Aorta (tissue), 5 donors: ENCODE data around the gene RUNX2. TPM values are rescaled to one million over a fixed set of nuclear protein-coding genes. Genes with fewer than 3 reads are reported as not detected.

Source experiments
- ATAC-seq: fragments of 200-7000 bp; cut with Tn5 transposase; one replicate; pipeline ENCODE4 v1.9.1; 2022; ENCODE audit warnings: moderate library complexity; ENCODE audit not compliant: low FRiP score
- DNase-seq, 2 donors: peaks; one replicate each; pipeline ENCODE4 v3.0.0-alpha.2; 2020
- H3K27ac ChIP-seq, 2 donors: one replicate each; pipeline ENCODE4 v1.5.1; 2013; ENCODE audit warnings: low read length in 2 of 2, mild to moderate bottlenecking in 2 of 2, moderate library complexity in 2 of 2, control low read depth in 1 of 2, inconsistent platforms in 1 of 2, low read depth in 1 of 2
- H3K27me3 ChIP-seq, 2 donors: one replicate each; pipeline ENCODE4 v1.6.1; 2013; ENCODE audit warnings: control low read depth in 1 of 2, low read length in 1 of 2, mild to moderate bottlenecking in 1 of 2, moderate library complexity in 1 of 2; ENCODE audit not compliant: insufficient read depth in 2 of 2, control insufficient read depth in 1 of 2
- H3K36me3 ChIP-seq, 2 donors: one replicate each; pipeline ENCODE4 v1.6.1; 2013; ENCODE audit warnings: control low read depth in 1 of 2, low read length in 1 of 2, mild to moderate bottlenecking in 1 of 2; ENCODE audit not compliant: insufficient read depth in 2 of 2, control insufficient read depth in 1 of 2
- H3K4me1 ChIP-seq, 2 donors: one replicate each; pipeline ENCODE4 v1.6.1; 2013; ENCODE audit warnings: low read length in 2 of 2, control low read depth in 1 of 2, mild to moderate bottlenecking in 1 of 2, moderate library complexity in 1 of 2; ENCODE audit not compliant: insufficient read depth in 2 of 2, control insufficient read depth in 1 of 2
- H3K4me3 ChIP-seq, 2 donors: one replicate each; pipeline ENCODE4 v1.5.1; 2013; ENCODE audit warnings: low read length in 2 of 2, control low read depth in 1 of 2, mild to moderate bottlenecking in 1 of 2
- H3K9me3 ChIP-seq: one replicate; pipeline ENCODE4 v1.6.1; 2013; ENCODE audit warnings: mild to moderate bottlenecking, low read length; ENCODE audit not compliant: control insufficient read depth
- WGBS, 2 donors: extraction: QIAGEN DNeasy Blood & Tissue Kit; methylation state at CpG; one replicate each; pipeline ENCODE4 v1.1.7; 2013; 5-methylcytosine and 5-hydroxymethylcytosine counted together
- intact Hi-C, 2 donors: fragments of 100-400 bp; cut with DNase I; formaldehyde crosslinking; loops; one replicate each; pipeline versions ENCODE4 v1.14.2 to v1.15.0; 2022
- polyA plus RNA-seq, 2 donors: library from polyadenylated mRNA; stranded (reverse); fragments of 200-250 nt; gene quantifications; one replicate each; pipeline ENCODE4 v1.2.3, GENCODE V29; 2013
- total RNA-seq, 2 donors: library from RNA; stranded (reverse); fragmentation: NEBNext Ultra II Directional; extraction: Animal tissue kit (Norgen Biotek cat#: 25700); gene quantifications; one replicate each; pipeline ENCODE4 v1.2.1, GENCODE V29; 2021
- donor health status: healthy with polysubstance abuse.
- donor health status: Bipolar disorder and iron deficiency.
- donor health status: DM: no; HTN: no; CAD: no.
- donor health status: DM: no; HTN: no; CAD: no.
- donor health status: DM: yes; HTN: yes; CAD: no.

Gene RUNX2
- total and polyA plus RNA-seq, 4 donors, result 1.0 to 5.4 (median 1.9) TPM

- Histone ChIP-seq H3K36me3 (no peaks in the 10 kb centered on the region), H3K4me1 (no peaks in the 10 kb centered on the region), H3K27me3 (no peaks in the 10 kb centered on the region), H3K4me3 (no peak overlapping the region), H3K9me3 (no peaks in the 10 kb centered on the region), H3K27ac (no peak overlapping the region)
- WGBS, 2 donors, result 94 to 98% methylated on average over 1 of the region's 1 CpG
- intact Hi-C loops, result no loop called here
- DNase-seq (no peak), ATAC-seq (no peak)
Observed at GRCh38 chr6:45300736-45301135, 27.4 kb upstream of the RUNX2 start.

DNA sequence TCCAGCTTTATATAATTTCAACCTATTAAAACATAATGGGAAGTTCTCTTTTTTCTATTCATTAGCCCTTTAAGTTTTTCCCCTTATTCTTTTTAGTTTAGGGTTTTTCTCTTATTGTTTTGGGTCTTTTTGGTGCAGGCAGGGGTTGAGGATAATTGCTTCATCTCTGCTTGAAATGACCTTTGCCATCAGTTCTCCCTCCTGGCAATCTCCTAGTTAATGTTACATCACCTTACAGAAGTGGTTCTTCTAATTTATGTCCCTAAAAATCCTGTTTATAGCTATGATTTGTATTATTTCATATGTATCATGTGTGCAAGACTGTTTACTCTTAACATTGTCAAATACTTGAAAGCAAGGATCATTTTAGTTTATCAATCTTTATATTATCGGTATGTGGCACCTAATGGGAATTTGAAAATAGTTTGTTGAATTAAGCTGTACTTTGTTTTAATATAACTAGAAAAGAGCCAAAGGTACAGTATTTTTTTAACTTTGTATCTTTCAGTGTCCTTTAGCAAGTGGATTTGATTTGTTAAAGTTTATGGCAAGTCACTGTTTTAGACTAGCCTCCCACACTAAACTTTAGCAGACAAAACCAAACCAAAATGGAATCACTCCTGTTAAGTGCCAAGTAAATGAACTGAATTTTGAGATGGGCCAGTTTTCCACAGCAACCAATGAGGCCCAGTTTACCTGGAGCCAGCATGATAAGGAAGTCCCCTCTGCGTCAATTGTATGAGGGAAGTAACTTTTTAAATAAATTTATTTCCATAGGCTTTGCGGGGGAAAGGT is 26.6 kb upstream of the RUNX2 start:
- no peak for ATAC-seq
- Histone ChIP-seq H3K27ac (no peak overlapping the region), H3K27me3 (no peaks in the 10 kb centered on the region), H3K9me3 (peaks cover 1% of the 10 kb centered on the region), H3K4me3 (no peak overlapping the region), H3K4me1 (no peaks in the 10 kb centered on the region), H3K36me3 (no peaks in the 10 kb centered on the region)
- intact Hi-C loops, result no loop called here
- DNase-seq, result no peak
- 65 to 97% methylated on average over 2 to 3 of the region's 3 CpGs for WGBS, 2 donors

DNA sequence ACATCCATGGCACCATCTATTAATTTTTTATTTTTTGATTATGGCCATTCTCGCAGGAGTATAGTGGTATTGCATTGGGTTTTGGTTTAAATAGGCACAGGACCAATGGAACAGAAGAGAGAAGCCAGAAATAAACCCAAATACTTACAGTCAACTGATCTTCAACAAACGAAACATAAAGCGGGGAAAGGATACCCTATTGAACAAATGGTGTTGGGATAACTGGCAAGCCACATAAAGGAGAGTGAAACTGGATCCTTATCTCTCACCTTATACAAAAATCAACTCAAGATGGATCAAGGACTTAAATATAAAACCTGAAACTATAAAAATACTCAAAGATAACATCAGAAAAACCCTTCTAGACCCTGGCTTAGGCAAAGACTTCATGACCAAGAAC is 25.3 kb upstream of the RUNX2 start:
- intact Hi-C loops, result no loop called here
- H3K9me3 ChIP-seq, result peaks cover 1% of the 10 kb centered on the region
- H3K4me1 ChIP-seq, result no peaks in the 10 kb centered on the region
- H3K4me3 ChIP-seq, result no peak overlapping the region
- no peaks in the 10 kb centered on the region for H3K27me3 ChIP-seq
- no peaks in the 10 kb centered on the region for H3K36me3 ChIP-seq
- DNase-seq (no peak), ATAC-seq (no peak)
- 97 to 99% methylated on average over 3 of the region's 3 CpGs for WGBS, 2 donors
- H3K27ac ChIP-seq, result no peak overlapping the region

DNA sequence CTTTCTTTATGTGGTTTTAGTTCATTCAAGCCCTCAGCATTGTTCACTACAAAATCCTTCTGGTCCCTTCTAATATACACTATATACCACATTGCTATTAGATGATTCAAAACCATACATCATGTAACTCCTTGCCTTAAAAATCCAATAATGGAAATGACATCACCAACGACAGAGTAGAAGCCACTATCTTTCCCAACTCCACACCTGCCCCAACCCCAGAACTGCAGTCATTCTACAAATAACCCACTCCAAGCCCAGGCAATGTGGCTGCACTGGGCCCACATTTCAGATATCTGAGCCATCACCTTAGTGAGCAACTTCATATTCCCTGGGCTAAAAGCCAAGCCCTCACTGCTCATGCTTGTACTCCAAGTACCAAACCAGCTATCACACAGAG is 22.6 kb upstream of the RUNX2 start:
- no peak overlapping the region for H3K27ac ChIP-seq
- no peaks in the 10 kb centered on the region for H3K4me1 ChIP-seq
- H3K4me3 ChIP-seq, result no peak overlapping the region
- intact Hi-C loops, result no loop called here
- no peak for ATAC-seq
- DNase-seq, result no peak
- H3K27me3 ChIP-seq, result no peaks in the 10 kb centered on the region
- H3K36me3 ChIP-seq, result no peaks in the 10 kb centered on the region
- 79 to 83% methylated on average over 1 of the region's 1 CpG for WGBS, 2 donors
- H3K9me3 ChIP-seq, result peaks cover 1% of the 10 kb centered on the region

- Histone ChIP-seq H3K36me3 (no peaks in the 10 kb centered on the region), H3K4me3 (no peak overlapping the region), H3K27ac (no peak overlapping the region), H3K9me3 (peaks cover 1% of the 10 kb centered on the region), H3K27me3 (no peaks in the 10 kb centered on the region), H3K4me1 (no peaks in the 10 kb centered on the region)
- intact Hi-C loops, result no loop called here
- DNase-seq (no peak), ATAC-seq (no peak)
- WGBS, 2 donors, result 93% methylated on average over 7 of the region's 7 CpGs
Observed at GRCh38 chr6:45310118-45310788, 17.9 kb upstream of the RUNX2 start.

- Histone ChIP-seq H3K4me1 (no peaks in the 10 kb centered on the region), H3K27ac (no peak overlapping the region), H3K27me3 (no peaks in the 10 kb centered on the region), H3K36me3 (no peaks in the 10 kb centered on the region), H3K4me3 (no peak overlapping the region), H3K9me3 (no peaks in the 10 kb centered on the region)
- intact Hi-C loops, result no loop called here
- no peak for DNase-seq
- ATAC-seq, result no peak
- WGBS, 2 donors, result 41 to 43% methylated on average over 5 of the region's 5 CpGs
Observed at GRCh38 chr6:45314146-45314545, 14.0 kb upstream of the RUNX2 start.

DNA sequence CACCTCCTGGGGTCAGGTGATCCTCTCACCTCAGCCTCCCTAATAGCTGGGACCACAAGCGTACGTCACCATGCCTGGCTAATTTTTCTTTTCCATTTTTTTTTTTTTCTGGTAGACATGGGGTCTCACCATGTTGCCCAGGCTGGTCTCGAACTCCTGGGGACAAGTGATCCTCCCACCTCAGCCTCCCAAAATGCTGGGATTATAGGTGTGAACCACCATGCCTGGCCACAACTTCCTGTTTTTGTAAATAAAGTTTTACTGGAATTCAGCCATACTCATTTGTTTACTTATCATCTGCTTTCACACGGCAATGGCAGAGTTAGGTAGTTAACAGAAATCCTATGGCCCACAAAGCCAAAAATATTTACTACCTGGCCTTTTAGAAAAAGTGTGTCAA is 7.8 kb upstream of the RUNX2 start:
- Histone ChIP-seq H3K27me3 (no peaks in the 10 kb centered on the region), H3K27ac (no peak overlapping the region)

GRCh38 chr6:45323656-45324224 is 4.4 kb upstream of the RUNX2 start:
- Histone ChIP-seq H3K4me1 (no peaks in the 10 kb centered on the region), H3K4me3 (no peak overlapping the region), H3K9me3 (no peaks in the 10 kb centered on the region), H3K27me3 (no peaks in the 10 kb centered on the region), H3K27ac (no peak overlapping the region), H3K36me3 (no peaks in the 10 kb centered on the region)
- ATAC-seq (no peak), DNase-seq (no peak)
- intact Hi-C loops, result no loop called here
- 87 to 93% methylated on average over 3 of the region's 3 CpGs for WGBS, 2 donors

More for the DNA sequence above, 7.8 kb upstream of the RUNX2 start:
- no peak for DNase-seq
- no peak overlapping the region for H3K4me3 ChIP-seq
- no peaks in the 10 kb centered on the region for H3K36me3 ChIP-seq
- intact Hi-C loops, result no loop called here
- no peaks in the 10 kb centered on the region for H3K4me1 ChIP-seq
- no peaks in the 10 kb centered on the region for H3K9me3 ChIP-seq
- WGBS, 2 donors, result 94 to 95% methylated on average over 4 of the region's 4 CpGs
- ATAC-seq, result no peak
